ENCODE measurements around the gene GPNMB.
"Not testable (repeated sequence)": the region's sequence is repeated elsewhere in the genome, so short reads cannot be mapped to it uniquely, and the experiment has no call there.

GPNMB gene

DNA sequence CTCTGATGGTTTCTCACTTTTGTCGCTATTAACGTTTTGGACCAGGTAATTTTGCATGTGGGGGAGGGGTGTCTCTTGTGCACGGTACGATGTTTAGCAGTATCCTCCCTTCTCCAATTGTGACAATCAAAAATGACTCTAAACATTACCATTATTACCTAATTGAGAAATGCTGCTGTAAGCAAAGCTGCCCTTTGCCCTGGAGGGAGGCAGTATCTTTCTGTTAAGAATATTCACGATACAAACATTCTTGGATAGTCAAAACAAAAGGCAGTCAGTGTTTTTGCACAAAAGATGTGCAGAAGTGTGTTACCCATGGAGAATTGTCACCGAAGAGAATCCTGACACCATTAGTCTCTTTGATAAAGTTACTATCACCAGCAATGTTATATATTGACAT, 62.2 kb downstream of the GPNMB start:
- H3K9ac ChIP-seq (ENCODE audit: low read depth, low read length) = no peak overlapping the region
- 95% methylated on average over 6 of the region's 6 CpGs for WGBS
- H3K4me1 ChIP-seq (ENCODE audit: insufficient read depth, low read length) = no peaks in the 10 kb centered on the region
- no peaks in the 10 kb centered on the region for H3K9me3 ChIP-seq (ENCODE audit: insufficient read depth, low read depth, low read length)
- no peaks in the 10 kb centered on the region for H3K27me3 ChIP-seq (ENCODE audit: insufficient read depth, low read length)
- H3K36me3 ChIP-seq (ENCODE audit: insufficient read depth, low read length) = peaks cover 90% of the 10 kb centered on the region
- H3K27ac ChIP-seq (ENCODE audit: low read depth, low read length) = no peak overlapping the region
- H3K4me3 ChIP-seq (ENCODE audit: low read length) = no peak overlapping the region

DNA sequence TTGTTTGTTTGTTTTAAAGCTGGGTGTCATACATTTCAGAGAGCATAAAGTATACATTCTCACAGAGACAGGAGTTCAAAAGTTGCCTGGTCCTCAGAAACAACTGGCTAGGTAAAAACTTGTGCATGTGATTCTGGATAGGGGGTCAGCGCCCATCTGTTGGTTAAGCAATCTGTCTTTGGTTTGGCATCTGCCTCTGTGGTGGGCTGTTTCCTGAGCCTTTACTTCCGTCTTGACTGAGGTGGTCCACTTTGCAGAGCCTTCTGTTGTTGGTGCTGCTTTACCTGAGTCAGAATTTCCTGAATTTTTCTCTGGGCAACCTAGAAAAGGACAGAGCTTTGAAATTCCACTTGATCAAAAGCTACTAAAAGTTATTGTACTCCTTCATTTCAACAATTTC, 65.6 kb downstream of the GPNMB start:
- H3K4me3 ChIP-seq (ENCODE audit: low read length); H3K27ac ChIP-seq (ENCODE audit: low read depth, low read length); H3K27me3 ChIP-seq (ENCODE audit: insufficient read depth, low read length); H3K9me3 ChIP-seq (ENCODE audit: insufficient read depth, low read depth, low read length); H3K4me1 ChIP-seq (ENCODE audit: insufficient read depth, low read length); H3K9ac ChIP-seq (ENCODE audit: low read depth, low read length): not testable (repeated sequence)
- WGBS = 87% methylated on average over 2 of the region's 2 CpGs
- peaks cover 98% of the 10 kb centered on the region for H3K36me3 ChIP-seq (ENCODE audit: insufficient read depth, low read length)

DNA sequence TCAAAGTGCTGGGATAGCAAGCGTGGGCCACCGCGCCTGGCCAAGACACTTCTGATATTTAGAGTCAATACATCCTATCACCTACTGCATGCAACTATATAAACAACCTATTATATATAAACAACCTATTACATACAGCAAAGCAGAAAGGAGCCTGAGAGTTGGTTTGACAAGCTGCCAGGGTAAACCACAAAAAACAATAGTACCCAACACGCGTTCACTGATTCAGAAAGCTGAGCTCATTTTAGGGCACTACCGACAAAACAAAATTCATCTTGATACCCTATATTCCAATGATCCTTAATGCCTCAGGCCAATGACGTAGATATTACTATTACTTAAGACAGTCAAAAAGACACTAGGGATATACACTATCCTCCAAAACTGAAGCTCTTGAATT, 68.8 kb downstream of the GPNMB start:
- H3K9me3 ChIP-seq (ENCODE audit: insufficient read depth, low read depth, low read length) = no peaks in the 10 kb centered on the region
- H3K36me3 ChIP-seq (ENCODE audit: insufficient read depth, low read length) = peaks cover 97% of the 10 kb centered on the region
- no peak overlapping the region for H3K27ac ChIP-seq (ENCODE audit: low read depth, low read length)
- no peaks in the 10 kb centered on the region for H3K27me3 ChIP-seq (ENCODE audit: insufficient read depth, low read length)
- H3K4me1 ChIP-seq (ENCODE audit: insufficient read depth, low read length) = no peaks in the 10 kb centered on the region
- WGBS = 95% methylated on average over 7 of the region's 7 CpGs
- no peak overlapping the region for H3K9ac ChIP-seq (ENCODE audit: low read depth, low read length)
- H3K4me3 ChIP-seq (ENCODE audit: low read length) = no peak overlapping the region

Measured in HUES64 (cell line).